ENCODE results near the gene OVOL2. TPM values are rescaled to one million over a fixed set of nuclear protein-coding genes. Genes with fewer than 3 reads are reported as not detected.

OVOL2 gene
- polyA plus RNA-seq, 1 donor from 2014 or later: not detected

DNA sequence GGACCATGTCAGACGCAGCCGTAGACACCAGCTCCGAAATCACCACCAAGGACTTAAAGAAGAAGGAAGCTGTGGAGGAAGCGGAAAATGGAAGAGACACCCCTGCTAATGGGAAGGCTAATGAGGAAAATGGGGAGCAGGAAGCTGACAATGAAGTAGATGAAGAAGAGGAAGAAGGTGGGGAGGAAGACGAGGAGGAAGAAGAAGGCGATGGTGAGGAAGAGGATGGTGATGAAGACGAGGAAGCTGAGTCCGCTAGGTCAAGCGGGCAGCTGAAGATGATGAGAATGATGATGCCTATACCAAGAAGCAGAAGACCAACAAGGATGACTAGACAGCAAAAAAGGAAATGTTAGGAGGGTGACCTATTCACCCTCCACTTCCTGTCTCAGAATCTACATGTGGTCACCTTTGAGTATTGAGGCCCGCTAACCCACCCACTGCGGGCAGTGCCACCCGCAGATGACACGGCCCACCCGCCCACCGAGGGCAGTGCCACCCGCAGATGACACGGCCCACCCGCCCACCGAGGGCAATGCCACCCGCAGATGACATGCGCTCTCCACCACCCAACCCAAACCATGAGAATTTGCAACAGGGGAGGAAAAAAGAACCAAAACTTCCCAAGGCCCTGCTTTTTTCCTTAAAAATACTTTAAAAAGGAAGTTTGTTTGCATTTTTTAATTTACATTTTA lies 45.6 kb downstream of the OVOL2 start:
- no peak overlapping the region for H3K9ac ChIP-seq (ENCODE audit: low read length)
- no peak overlapping the region for H2AFZ ChIP-seq (ENCODE audit: low read depth, low read length)
- no peak overlapping the region for H3K4me3 ChIP-seq (ENCODE audit: low read length)
- no peaks in the 10 kb centered on the region for H3K27me3 ChIP-seq (ENCODE audit: insufficient read depth, low read depth, low read length)
- no peaks in the 10 kb centered on the region for H3K36me3 ChIP-seq (ENCODE audit: insufficient read depth, low read length)
- TF ChIP-seq EP300 (conservative IDR thresholded peaks at IDR 0.05; ENCODE audit: poor library complexity, severe bottlenecking) (no peak), TAF1 (IDR thresholded peaks at IDR 0.05; ENCODE audit: low read depth) (no peak), MXI1 (conservative IDR thresholded peaks at IDR 0.05; ENCODE audit: poor library complexity, severe bottlenecking) (no peak), SMC3 (conservative IDR thresholded peaks at IDR 0.05; ENCODE audit: poor library complexity) (no peak), EZH2 (IDR thresholded peaks at IDR 0.05; ENCODE audit: borderline replicate concordance, insufficient read depth, low read length, poor library complexity, severe bottlenecking) (no peak), POLR2AphosphoS5 (IDR thresholded peaks at IDR 0.05) (no peak)
- TF ChIP-seq, protein P1, sequence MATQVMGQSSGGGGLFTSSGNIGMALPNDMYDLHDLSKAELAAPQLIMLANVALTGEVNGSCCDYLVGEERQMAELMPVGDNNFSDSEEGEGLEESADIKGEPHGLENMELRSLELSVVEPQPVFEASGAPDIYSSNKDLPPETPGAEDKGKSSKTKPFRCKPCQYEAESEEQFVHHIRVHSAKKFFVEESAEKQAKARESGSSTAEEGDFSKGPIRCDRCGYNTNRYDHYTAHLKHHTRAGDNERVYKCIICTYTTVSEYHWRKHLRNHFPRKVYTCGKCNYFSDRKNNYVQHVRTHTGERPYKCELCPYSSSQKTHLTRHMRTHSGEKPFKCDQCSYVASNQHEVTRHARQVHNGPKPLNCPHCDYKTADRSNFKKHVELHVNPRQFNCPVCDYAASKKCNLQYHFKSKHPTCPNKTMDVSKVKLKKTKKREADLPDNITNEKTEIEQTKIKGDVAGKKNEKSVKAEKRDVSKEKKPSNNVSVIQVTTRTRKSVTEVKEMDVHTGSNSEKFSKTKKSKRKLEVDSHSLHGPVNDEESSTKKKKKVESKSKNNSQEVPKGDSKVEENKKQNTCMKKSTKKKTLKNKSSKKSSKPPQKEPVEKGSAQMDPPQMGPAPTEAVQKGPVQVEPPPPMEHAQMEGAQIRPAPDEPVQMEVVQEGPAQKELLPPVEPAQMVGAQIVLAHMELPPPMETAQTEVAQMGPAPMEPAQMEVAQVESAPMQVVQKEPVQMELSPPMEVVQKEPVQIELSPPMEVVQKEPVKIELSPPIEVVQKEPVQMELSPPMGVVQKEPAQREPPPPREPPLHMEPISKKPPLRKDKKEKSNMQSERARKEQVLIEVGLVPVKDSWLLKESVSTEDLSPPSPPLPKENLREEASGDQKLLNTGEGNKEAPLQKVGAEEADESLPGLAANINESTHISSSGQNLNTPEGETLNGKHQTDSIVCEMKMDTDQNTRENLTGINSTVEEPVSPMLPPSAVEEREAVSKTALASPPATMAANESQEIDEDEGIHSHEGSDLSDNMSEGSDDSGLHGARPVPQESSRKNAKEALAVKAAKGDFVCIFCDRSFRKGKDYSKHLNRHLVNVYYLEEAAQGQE (IDR thresholded peaks at IDR 0.05; ENCODE audit: borderline replicate concordance): no peak
- TF ChIP-seq, protein P2, sequence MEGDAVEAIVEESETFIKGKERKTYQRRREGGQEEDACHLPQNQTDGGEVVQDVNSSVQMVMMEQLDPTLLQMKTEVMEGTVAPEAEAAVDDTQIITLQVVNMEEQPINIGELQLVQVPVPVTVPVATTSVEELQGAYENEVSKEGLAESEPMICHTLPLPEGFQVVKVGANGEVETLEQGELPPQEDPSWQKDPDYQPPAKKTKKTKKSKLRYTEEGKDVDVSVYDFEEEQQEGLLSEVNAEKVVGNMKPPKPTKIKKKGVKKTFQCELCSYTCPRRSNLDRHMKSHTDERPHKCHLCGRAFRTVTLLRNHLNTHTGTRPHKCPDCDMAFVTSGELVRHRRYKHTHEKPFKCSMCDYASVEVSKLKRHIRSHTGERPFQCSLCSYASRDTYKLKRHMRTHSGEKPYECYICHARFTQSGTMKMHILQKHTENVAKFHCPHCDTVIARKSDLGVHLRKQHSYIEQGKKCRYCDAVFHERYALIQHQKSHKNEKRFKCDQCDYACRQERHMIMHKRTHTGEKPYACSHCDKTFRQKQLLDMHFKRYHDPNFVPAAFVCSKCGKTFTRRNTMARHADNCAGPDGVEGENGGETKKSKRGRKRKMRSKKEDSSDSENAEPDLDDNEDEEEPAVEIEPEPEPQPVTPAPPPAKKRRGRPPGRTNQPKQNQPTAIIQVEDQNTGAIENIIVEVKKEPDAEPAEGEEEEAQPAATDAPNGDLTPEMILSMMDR (IDR thresholded peaks at IDR 0.05; ENCODE audit: poor library complexity, severe bottlenecking): no peak
- H3K9me3 ChIP-seq (ENCODE audit: low read length): no peaks in the 10 kb centered on the region
- H4K20me1 ChIP-seq (ENCODE audit: insufficient read depth): no peaks in the 10 kb centered on the region
- H3F3A ChIP-seq (ENCODE audit: insufficient read depth, low read length, poor library complexity, severe bottlenecking): no peaks in the 10 kb centered on the region
- no peaks in the 10 kb centered on the region for H3K79me2 ChIP-seq (replicated peaks; ENCODE audit: insufficient read depth, low read length)
- no peak overlapping the region for H3K27ac ChIP-seq (ENCODE audit: low read length)
- no peak overlapping the region for H3K4me2 ChIP-seq (ENCODE audit: low read length)
- no peaks in the 10 kb centered on the region for H3K9me2 ChIP-seq (ENCODE audit: insufficient read depth, low read length)

DNA sequence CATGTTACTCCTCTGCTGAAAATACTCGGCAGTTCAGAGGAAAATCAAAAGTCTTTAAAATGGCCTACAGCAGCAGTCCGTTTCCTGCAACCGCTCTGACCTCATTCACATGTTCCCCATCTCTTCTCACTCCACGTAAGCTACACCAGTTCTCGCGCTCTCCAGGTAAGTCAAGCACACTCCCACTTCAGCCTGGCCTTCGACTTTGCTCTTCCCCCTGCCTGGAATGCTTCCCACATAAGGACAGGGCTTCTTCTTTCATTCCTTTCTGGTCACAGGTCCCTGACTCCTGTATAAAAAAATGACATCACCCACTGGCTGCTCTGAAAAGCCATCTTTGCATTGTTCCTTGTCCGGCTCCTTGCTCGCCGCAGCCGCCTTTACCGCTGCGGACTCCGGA lies 46.2 kb downstream of the OVOL2 start:
- H3F3A ChIP-seq (ENCODE audit: insufficient read depth, low read length, poor library complexity, severe bottlenecking): no peaks in the 10 kb centered on the region
- H3K9me3 ChIP-seq (ENCODE audit: low read length): no peaks in the 10 kb centered on the region
- H2AFZ ChIP-seq (ENCODE audit: low read depth, low read length): no peak overlapping the region
- H3K36me3 ChIP-seq (ENCODE audit: insufficient read depth, low read length): no peaks in the 10 kb centered on the region
- no peak overlapping the region for H3K4me2 ChIP-seq (ENCODE audit: low read length)
- H3K9me2 ChIP-seq (ENCODE audit: insufficient read depth, low read length): no peaks in the 10 kb centered on the region
- no peak overlapping the region for H3K4me3 ChIP-seq (ENCODE audit: low read length)
- no peaks in the 10 kb centered on the region for H3K27me3 ChIP-seq (ENCODE audit: insufficient read depth, low read depth, low read length)
- H3K9ac ChIP-seq (ENCODE audit: low read length): no peak overlapping the region
- TF ChIP-seq, protein P2 (IDR thresholded peaks at IDR 0.05; ENCODE audit: poor library complexity, severe bottlenecking): no peak
- TF ChIP-seq POLR2AphosphoS5 (IDR thresholded peaks at IDR 0.05) (no peak), TAF1 (IDR thresholded peaks at IDR 0.05; ENCODE audit: low read depth) (no peak), EP300 (conservative IDR thresholded peaks at IDR 0.05; ENCODE audit: poor library complexity, severe bottlenecking) (no peak), EZH2 (IDR thresholded peaks at IDR 0.05; ENCODE audit: borderline replicate concordance, insufficient read depth, low read length, poor library complexity, severe bottlenecking) (no peak), MXI1 (conservative IDR thresholded peaks at IDR 0.05; ENCODE audit: poor library complexity, severe bottlenecking) (no peak), SMC3 (conservative IDR thresholded peaks at IDR 0.05; ENCODE audit: poor library complexity) (no peak), RAD21 (conservative IDR thresholded peaks at IDR 0.05) (no peak)
- TF ChIP-seq, protein P1 (IDR thresholded peaks at IDR 0.05; ENCODE audit: borderline replicate concordance): no peak
- H4K20me1 ChIP-seq (ENCODE audit: insufficient read depth): no peaks in the 10 kb centered on the region
- H3K79me2 ChIP-seq (replicated peaks; ENCODE audit: insufficient read depth, low read length): no peaks in the 10 kb centered on the region
- H3K27ac ChIP-seq (ENCODE audit: low read length): no peak overlapping the region
